Spleen (tissue), 11 donors: ENCODE measurements around the gene SEMA3F. TPM values are rescaled to one million over a fixed set of nuclear protein-coding genes. Genes with fewer than 3 reads are reported as not detected.

Source experiments
- DNase-seq: peaks from one replicate; pipeline ENCODE4 v3.0.0-alpha.2; 2020
- H3K27ac ChIP-seq, 8 donors: fragments of 200-600 bp; sonication (generic) in 7 of 8; 1 replicate in 4 of 8; 2 replicates in 4 of 8; pipeline versions ENCODE4 v1.5.0 to v1.8.0; 2016 to 2021; ENCODE audit warnings: inconsistent platforms in 4 of 8, mild to moderate bottlenecking in 4 of 8, moderate library complexity in 1 of 8
- H3K27me3 ChIP-seq, 7 donors: fragments of 200-600 bp; sonication (generic) in 6 of 7; replicated peaks in 1 of 7; 1 replicate in 4 of 7; 2 replicates in 3 of 7; pipeline versions ENCODE4 v1.5.0 to v1.8.0; 2016 to 2021; ENCODE audit warnings: inconsistent platforms in 3 of 7, mild to moderate bottlenecking in 1 of 7
- H3K36me3 ChIP-seq, 6 donors: fragments of 200-600 bp; sonication (generic) in 5 of 6; 1 replicate in 4 of 6; 2 replicates in 2 of 6; pipeline versions ENCODE4 v1.5.0 to v1.8.0; 2016 to 2021; ENCODE audit warnings: inconsistent platforms in 2 of 6
- H3K4me1 ChIP-seq, 6 donors: fragments of 200-600 bp; sonication (generic) in 5 of 6; 1 replicate in 3 of 6; 2 replicates in 3 of 6; pipeline versions ENCODE4 v1.5.0 to v1.8.0; 2016 to 2021; ENCODE audit warnings: inconsistent platforms in 3 of 6
- H3K4me3 ChIP-seq, 8 donors: fragments of 200-600 bp; sonication (generic) in 7 of 8; 1 replicate in 4 of 8; 2 replicates in 4 of 8; pipeline versions ENCODE4 v1.5.0 to v1.8.0; 2016 to 2021; ENCODE audit warnings: inconsistent platforms in 4 of 8, mild to moderate bottlenecking in 4 of 8, moderate library complexity in 2 of 8
- H3K9me3 ChIP-seq, 8 donors: fragments of 200-600 bp; sonication (generic) in 7 of 8; 1 replicate in 4 of 8; 2 replicates in 4 of 8; pipeline versions ENCODE4 v1.5.0 to v1.8.0; 2016 to 2021; ENCODE audit warnings: inconsistent platforms in 4 of 8
- POLR2A ChIP-seq, 3 donors: fragments of 450-650 bp; IDR thresholded peaks; one replicate each; pipeline ENCODE4 v1.5.1; 2017; ENCODE audit warnings: antibody characterized with exemption in 3 of 3, mild to moderate bottlenecking in 1 of 3
- POLR2AphosphoS5 ChIP-seq, 3 donors: sonication (generic); formaldehyde crosslinking; IDR thresholded peaks; one replicate each; pipeline ENCODE4 v1.5.1; 2017; ENCODE audit warnings: antibody characterized with exemption in 3 of 3
- WGBS, 5 donors: extraction: QIAGEN DNeasy Blood & Tissue Kit in 3 of 5; methylation state at CpG; one replicate each; pipeline versions ENCODE4 v1.1.5 to v1.1.7; 2013 to 2018; 5-methylcytosine and 5-hydroxymethylcytosine counted together
- intact Hi-C: fragments of 100-400 bp; cut with DNase I; formaldehyde crosslinking; loops from one replicate; pipeline ENCODE4 v1.15.0; 2023; ENCODE audit warnings: low total_unique reads
- polyA plus RNA-seq, 3 donors: library from polyadenylated mRNA; stranded (reverse); fragments of 200-250 nt; gene quantifications; one replicate each; pipeline ENCODE4 v1.2.1, GENCODE V29; 2013
- total RNA-seq, 7 donors: library from RNA; depleted of rRNA in 3 of 7; stranded (reverse); fragments of >200 nt in 3 of 7; fragmentation: NEBNext Ultra II Directional in 4 of 7; extraction: Animal tissue kit (Norgen Biotek cat#: 25700) in 4 of 7; gene quantifications; one replicate each; pipeline versions ENCODE4 v1.1.0 to v1.2.1, GENCODE V29; 2016 to 2021
- TF ChIP-seq, protein P1 (sequence below), 11 experiments: fragments of 200-600 bp in 7 of 11; fragments of 450-650 bp in 4 of 11; sonication (generic) in 4 of 11; IDR thresholded peaks in 8 of 11; conservative IDR thresholded peaks in 3 of 11; 1 replicate in 7 of 11; 2 replicates in 4 of 11; pipeline versions ENCODE4 v1.4.0 to v1.8.0; 2016 to 2021; ENCODE audit warnings: antibody characterized with exemption in 11 of 11, inconsistent platforms in 4 of 11, mild to moderate bottlenecking in 1 of 11
- donor health status: healthy with polysubstance abuse.
- donor health status: DM: no; HTN: no; CAD: no; lungs with moderate emphysema.
- donor health status: DM: no; HTN: no; CAD: no.
- donor health status: Bipolar disorder and iron deficiency.
- donor health status: healthy.
- donor health status: DM: no; HTN: no; CAD: no.
- donor health status: DM: yes; HTN: yes; CAD: no.

SEMA3F gene
- total and polyA plus RNA-seq, 10 donors = 16.9 to 205 (median 77.9) TPM

DNA sequence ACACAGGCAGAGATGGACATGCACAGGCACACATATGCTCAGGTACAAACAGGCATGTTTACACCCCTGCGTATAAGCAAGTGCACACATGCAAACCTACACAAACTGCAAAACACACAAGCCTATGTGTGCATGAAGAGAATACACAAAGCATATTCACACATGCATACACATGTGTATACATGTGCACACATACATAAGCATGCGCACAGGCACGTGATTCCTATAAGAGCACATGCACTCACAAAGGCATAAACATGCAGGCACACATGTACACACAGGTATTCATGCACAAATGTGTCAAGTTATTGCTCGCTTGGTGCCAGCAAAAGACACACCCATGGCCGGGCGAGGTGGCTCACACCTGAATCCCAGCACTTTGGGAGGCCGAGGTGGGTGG, 34.9 kb downstream of the SEMA3F start:
- intact Hi-C loops = loop anchor here (2.0 to 5.0 kb wide), 3 partner anchors 37 to 83 kb away; no protein-coding TSS in a partner anchor
- TF ChIP-seq, protein P1, sequence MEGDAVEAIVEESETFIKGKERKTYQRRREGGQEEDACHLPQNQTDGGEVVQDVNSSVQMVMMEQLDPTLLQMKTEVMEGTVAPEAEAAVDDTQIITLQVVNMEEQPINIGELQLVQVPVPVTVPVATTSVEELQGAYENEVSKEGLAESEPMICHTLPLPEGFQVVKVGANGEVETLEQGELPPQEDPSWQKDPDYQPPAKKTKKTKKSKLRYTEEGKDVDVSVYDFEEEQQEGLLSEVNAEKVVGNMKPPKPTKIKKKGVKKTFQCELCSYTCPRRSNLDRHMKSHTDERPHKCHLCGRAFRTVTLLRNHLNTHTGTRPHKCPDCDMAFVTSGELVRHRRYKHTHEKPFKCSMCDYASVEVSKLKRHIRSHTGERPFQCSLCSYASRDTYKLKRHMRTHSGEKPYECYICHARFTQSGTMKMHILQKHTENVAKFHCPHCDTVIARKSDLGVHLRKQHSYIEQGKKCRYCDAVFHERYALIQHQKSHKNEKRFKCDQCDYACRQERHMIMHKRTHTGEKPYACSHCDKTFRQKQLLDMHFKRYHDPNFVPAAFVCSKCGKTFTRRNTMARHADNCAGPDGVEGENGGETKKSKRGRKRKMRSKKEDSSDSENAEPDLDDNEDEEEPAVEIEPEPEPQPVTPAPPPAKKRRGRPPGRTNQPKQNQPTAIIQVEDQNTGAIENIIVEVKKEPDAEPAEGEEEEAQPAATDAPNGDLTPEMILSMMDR (IDR thresholded peaks at IDR 0.05 in 8 of 11, conservative IDR thresholded peaks at IDR 0.05 in 3 of 11) = no peak
- TF ChIP-seq POLR2A (IDR thresholded peaks at IDR 0.05) (no peak), POLR2AphosphoS5 (IDR thresholded peaks at IDR 0.05) (peak in 1 of 3 donors; percentile 42)
- WGBS, 5 donors = 86 to 92% (median 90%) methylated on average over 7 of the region's 7 CpGs
- H3K36me3 ChIP-seq = peaks cover 0 to 36% (median 7%) of the 10 kb centered on the region in 6 donors
- no peak overlapping the region for H3K27ac ChIP-seq
- H3K27me3 ChIP-seq = peaks cover 9 to 34% (median 23%) of the 10 kb centered on the region in 7 donors
- no peak overlapping the region for H3K4me3 ChIP-seq
- no peak for DNase-seq
- H3K4me1 ChIP-seq = peaks cover 10 to 43% (median 31%) of the 10 kb centered on the region in 6 donors
- no peaks in the 10 kb centered on the region for H3K9me3 ChIP-seq

DNA sequence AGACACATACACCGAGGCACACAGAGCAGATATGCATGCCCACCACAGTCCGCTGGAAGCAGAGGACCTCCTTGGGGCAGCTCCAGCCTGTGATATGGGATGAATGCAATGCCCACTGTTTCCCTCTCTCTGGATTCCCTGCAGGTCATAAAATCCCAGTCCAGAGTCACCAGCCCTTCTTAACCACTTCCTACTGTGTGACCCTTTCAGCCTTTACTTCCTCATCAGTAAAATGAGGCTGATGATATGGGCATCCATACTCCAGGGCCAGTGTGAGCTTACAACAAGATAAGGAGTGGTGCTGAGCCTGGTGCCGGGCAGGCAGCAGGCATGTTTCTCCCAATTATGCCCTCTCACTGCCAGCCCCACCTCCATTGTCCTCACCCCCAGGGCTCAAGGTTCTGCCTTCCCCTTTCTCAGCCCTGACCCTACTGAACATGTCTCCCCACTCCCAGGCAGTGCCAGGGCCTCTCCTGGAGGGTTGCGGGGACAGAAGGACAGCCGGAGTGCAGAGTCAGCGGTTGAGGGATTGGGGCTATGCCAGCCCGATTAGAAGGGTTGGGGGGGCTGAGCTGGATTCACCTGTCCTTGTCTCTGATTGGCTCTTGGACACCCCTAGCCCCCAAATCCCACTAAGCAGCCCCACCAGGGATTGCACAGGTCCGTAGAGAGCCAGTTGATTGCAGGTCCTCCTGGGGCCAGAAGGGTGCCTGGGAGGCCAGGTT, 36.0 kb downstream of the SEMA3F start, which contains the start of gene GNAT1:
GNAT1 (plus strand) TSS at position 675 of the 725 bp plus-strand sequence. CDS start 116 bp downstream, outside the sequence.
- H3K9me3 ChIP-seq = no peaks in the 10 kb centered on the region
- no peak for DNase-seq
- H3K27me3 ChIP-seq = peaks cover 9 to 45% (median 29%) of the 10 kb centered on the region in 7 donors
- no peak within 1 kb of the TSS for H3K27ac ChIP-seq
- TF ChIP-seq, protein P1 (IDR thresholded peaks at IDR 0.05 in 8 of 11, conservative IDR thresholded peaks at IDR 0.05 in 3 of 11) = no peak
- peak in 2 of 3 donors; percentile 5 to 27 for TF ChIP-seq POLR2AphosphoS5 (IDR thresholded peaks at IDR 0.05)
- peaks cover 0 to 25% (median 6%) of the 10 kb centered on the region in 6 donors for H3K36me3 ChIP-seq
- 63 to 79% (median 71%) methylated on average over 7 to 8 of the region's 8 CpGs for WGBS, 5 donors
- peaks cover 10 to 44% (median 31%) of the 10 kb centered on the region in 6 donors for H3K4me1 ChIP-seq
- intact Hi-C loops = loop anchor here (2.0 to 5.0 kb wide), 2 partner anchors 36 to 82 kb away; no protein-coding TSS in a partner anchor
- no peak within 1 kb of the TSS for H3K4me3 ChIP-seq

DNA sequence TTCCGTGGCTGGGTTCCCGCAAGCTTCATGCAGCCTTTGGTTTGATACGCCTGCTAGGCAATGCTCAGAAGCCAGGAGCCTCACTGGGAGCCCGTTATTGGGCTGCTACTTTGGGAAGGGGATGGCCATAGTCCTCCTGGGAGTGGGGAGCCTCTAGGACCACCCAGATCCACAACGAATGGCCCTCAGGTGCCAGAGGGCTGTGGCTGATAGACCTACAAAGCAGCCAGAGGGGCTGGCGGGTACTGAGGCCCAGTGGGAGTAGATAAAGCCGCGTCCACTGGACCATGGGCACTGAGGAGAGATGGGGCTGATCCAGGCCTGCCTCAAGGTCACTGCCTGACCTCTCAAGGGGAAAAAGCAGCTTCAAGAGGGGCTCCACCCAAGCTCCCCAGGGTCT, 37.0 kb downstream of the SEMA3F start:
- H3K4me1 ChIP-seq = peaks cover 10 to 44% (median 31%) of the 10 kb centered on the region in 6 donors
- TF ChIP-seq POLR2AphosphoS5 (IDR thresholded peaks at IDR 0.05) = no peak
- TF ChIP-seq POLR2A (IDR thresholded peaks at IDR 0.05) = no peak
- TF ChIP-seq, protein P1 (IDR thresholded peaks at IDR 0.05 in 8 of 11, conservative IDR thresholded peaks at IDR 0.05 in 3 of 11) = no peak
- intact Hi-C loops = loop anchor here (5.0 kb wide), 1 partner anchor 35 kb away; no protein-coding TSS in a partner anchor
- H3K27ac ChIP-seq = no peak overlapping the region
- no peaks in the 10 kb centered on the region for H3K9me3 ChIP-seq
- 85 to 95% (median 87%) methylated on average over 3 to 8 of the region's 8 CpGs for WGBS, 5 donors
- H3K4me3 ChIP-seq = no peak overlapping the region
- DNase-seq = no peak
- H3K36me3 ChIP-seq = peaks cover 0 to 17% (median 4%) of the 10 kb centered on the region in 6 donors
- peaks cover 9 to 51% (median 29%) of the 10 kb centered on the region in 7 donors for H3K27me3 ChIP-seq

DNA sequence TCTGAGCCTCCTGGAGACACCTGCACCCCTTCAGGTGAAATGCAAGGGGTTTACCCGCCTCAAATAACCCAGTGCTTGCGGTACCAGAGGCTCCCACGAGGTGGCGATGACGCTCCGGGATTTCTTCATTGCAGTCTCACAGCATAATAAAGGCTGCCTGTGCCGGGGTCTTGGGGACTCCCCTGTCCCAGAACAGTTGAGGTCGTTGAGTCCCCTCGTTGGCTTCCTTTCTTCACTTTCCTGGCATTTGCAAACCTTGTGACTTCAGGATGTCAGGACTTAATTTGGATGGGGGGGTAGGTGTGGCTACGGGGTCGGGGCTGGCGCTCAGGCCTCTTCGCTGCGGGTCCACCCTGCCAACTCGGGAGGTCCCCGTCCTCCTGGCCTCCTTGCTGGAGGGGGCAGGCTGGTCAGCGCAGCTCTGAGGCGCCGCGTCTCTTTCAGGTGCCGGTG, 37.6 kb downstream of the SEMA3F start:
- no peaks in the 10 kb centered on the region for H3K9me3 ChIP-seq
- WGBS, 5 donors = 12 to 19% (median 17%) methylated on average over 21 of the region's 21 CpGs
- H3K27me3 ChIP-seq = peaks cover 9 to 51% (median 29%) of the 10 kb centered on the region in 7 donors
- H3K27ac ChIP-seq = no peak overlapping the region
- TF ChIP-seq POLR2A (IDR thresholded peaks at IDR 0.05) (no peak), POLR2AphosphoS5 (IDR thresholded peaks at IDR 0.05) (no peak)
- TF ChIP-seq, protein P1 (IDR thresholded peaks at IDR 0.05 in 8 of 11, conservative IDR thresholded peaks at IDR 0.05 in 3 of 11) = peak; percentile 70 to 95 (median 90)
- peak; percentile 90 for DNase-seq
- H3K4me1 ChIP-seq = peaks cover 10 to 44% (median 31%) of the 10 kb centered on the region in 6 donors
- H3K4me3 ChIP-seq = peak overlapping the region in 1 of 8 donors; percentile 16
- intact Hi-C loops = loop anchor here (5.0 kb wide), 1 partner anchor 35 kb away; no protein-coding TSS in a partner anchor
- H3K36me3 ChIP-seq = peaks cover 0 to 11% (median 2%) of the 10 kb centered on the region in 6 donors
